A549 treated with CpdA at 1 μM for 4 hours (cell line): Measurements from ENCODE around the gene KDM2B. TPM values are rescaled to one million over a fixed set of nuclear protein-coding genes. Genes with fewer than 3 reads are reported as not detected.

Source experiments
- total RNA-seq: library from RNA; stranded (reverse); fragments of 200-300 nt; extraction: Qiagen RNA extraction; gene quantifications from 5 replicates; pipeline ENCODE4 v1.2.3, GENCODE V29; 2022; ENCODE audit warnings: low read depth

KDM2B gene
- 19.2 to 23.5 TPM (median 22.8 TPM) in 5 replicates for total RNA-seq

GRCh38 chr12:121580959-121581685 lies at the start of gene KDM2B:
Gene KDM2B (minus strand): TSS chr12:121581023. CDS start chr12:121580911, 112 bp downstream.

GRCh38 chr12:121626087-121626852 lies 45.4 kb upstream of the KDM2B start, which contains the start of gene ORAI1:
Gene ORAI1 (plus strand): TSS chr12:121626530.

GRCh38 chr12:121399391-121400331 lies 181.2 kb downstream of the KDM2B start, which contains the start of gene RNF34:
Gene RNF34 (plus strand): TSS chr12:121400118. CDS start chr12:121400213, 95 bp downstream.

Other genes starting within 250 kb of the KDM2B start
- gene ANAPC5, start 228.6 kb downstream of the KDM2B start, total RNA-seq: 88.0 to 98.2 TPM (median 90.1 TPM) in 5 replicates
- gene RNF34, start 180.9 kb downstream of the KDM2B start, total RNA-seq: 34.9 to 39.7 TPM (median 37.6 TPM) in 5 replicates
- 23.7 to 46.6 TPM (median 44.9 TPM) in 5 replicates for gene ORAI1, start 45.5 kb upstream of the KDM2B start, total RNA-seq
- 0.07 to 0.39 TPM (median 0.17 TPM) in 4 of 5 replicates, not detected in the other for gene MORN3, start 88.6 kb upstream of the KDM2B start, total RNA-seq
- gene TMEM120B, start 131.7 kb upstream of the KDM2B start, total RNA-seq: 9.5 to 11.9 TPM (median 11.3 TPM) in 5 replicates
- 150 to 205 TPM (median 184 TPM) in 5 replicates for gene RHOF, start 212.7 kb upstream of the KDM2B start, total RNA-seq
- gene SETD1B, start 223.0 kb upstream of the KDM2B start, total RNA-seq: 12.2 to 16.7 TPM (median 14.5 TPM) in 5 replicates